Osteocyte (in vitro differentiated cells): ENCODE measurements around the gene SHISA9. TPM values are rescaled to one million over a fixed set of nuclear protein-coding genes. Genes with fewer than 3 reads are reported as not detected.

ENCODE experiments used
- DNase-seq: peaks from one replicate; pipeline ENCODE4 v3.0.0; 2021; ENCODE audit warnings: mixed read lengths; ENCODE audit not compliant: unreplicated experiment; ENCODE audit errors: extremely low spot score
- H3K27ac Mint-ChIP-seq: one replicate; pipeline ENCODE4 v1.8.0; 2021; ENCODE audit warnings: mild to moderate bottlenecking, mixed read lengths; ENCODE audit not compliant: unreplicated experiment
- H3K27me3 Mint-ChIP-seq: one replicate; pipeline ENCODE4 v1.8.0; 2021; ENCODE audit warnings: mixed read lengths; ENCODE audit not compliant: unreplicated experiment
- H3K36me3 Mint-ChIP-seq: one replicate; pipeline ENCODE4 v1.8.0; 2021; ENCODE audit warnings: mixed read lengths; ENCODE audit not compliant: unreplicated experiment
- H3K4me1 Mint-ChIP-seq: one replicate; pipeline ENCODE4 v1.8.0; 2021; ENCODE audit warnings: mixed read lengths; ENCODE audit not compliant: unreplicated experiment
- H3K4me3 Mint-ChIP-seq: one replicate; pipeline ENCODE4 v1.8.0; 2021; ENCODE audit warnings: mild to moderate bottlenecking, moderate library complexity, mixed read lengths; ENCODE audit not compliant: unreplicated experiment
- H3K9me3 Mint-ChIP-seq: one replicate; pipeline ENCODE4 v1.8.0; 2021; ENCODE audit warnings: mixed read lengths; ENCODE audit not compliant: unreplicated experiment
- CTCF ChIP-seq: fragments of 200-600 bp; sonication (generic); IDR thresholded peaks from 2 replicates; pipeline ENCODE4 v1.5.0; 2021; ENCODE audit warnings: antibody characterized with exemption, mild to moderate bottlenecking, moderate library complexity
- total RNA-seq: library from RNA; stranded (reverse); gene quantifications from 2 replicates; pipeline ENCODE4 v1.2.1, GENCODE V29; 2021

Gene SHISA9
- total RNA-seq, 1 donor from 2014 or later, result not detected

- Mint-ChIP-seq H3K27me3 (no peaks in the 10 kb centered on the region), H3K27ac (no peak overlapping the region), H3K9me3 (peaks cover 54% of the 10 kb centered on the region), H3K36me3 (no peaks in the 10 kb centered on the region), H3K4me1 (no peaks in the 10 kb centered on the region), H3K4me3 (no peak overlapping the region)
- no peak for TF ChIP-seq CTCF
- DNase-seq, result no peak
Measured at GRCh38 chr16:13063457-13063856, 162.1 kb downstream of the SHISA9 start.

GRCh38 chr16:13064821-13065220 is 163.4 kb downstream of the SHISA9 start:
- no peak for TF ChIP-seq CTCF
- Mint-ChIP-seq H3K9me3 (peaks cover 60% of the 10 kb centered on the region), H3K4me1 (no peaks in the 10 kb centered on the region), H3K27me3 (no peaks in the 10 kb centered on the region), H3K36me3 (no peaks in the 10 kb centered on the region), H3K27ac (no peak overlapping the region), H3K4me3 (no peak overlapping the region)
- DNase-seq, result no peak

GRCh38 chr16:13067648-13068047 is 166.2 kb downstream of the SHISA9 start:
- Mint-ChIP-seq H3K4me1 (no peaks in the 10 kb centered on the region), H3K36me3 (no peaks in the 10 kb centered on the region), H3K4me3 (no peak overlapping the region), H3K27ac (no peak overlapping the region), H3K9me3 (peaks cover 60% of the 10 kb centered on the region), H3K27me3 (no peaks in the 10 kb centered on the region)
- no peak for TF ChIP-seq CTCF
- no peak for DNase-seq

- TF ChIP-seq CTCF, result no peak
- H3K9me3 Mint-ChIP-seq, result peaks cover 60% of the 10 kb centered on the region
- H3K36me3 Mint-ChIP-seq, result no peaks in the 10 kb centered on the region
- no peaks in the 10 kb centered on the region for H3K4me1 Mint-ChIP-seq
- H3K27ac Mint-ChIP-seq, result no peak overlapping the region
- DNase-seq, result no peak
- no peaks in the 10 kb centered on the region for H3K27me3 Mint-ChIP-seq
- H3K4me3 Mint-ChIP-seq, result no peak overlapping the region
Measured at GRCh38 chr16:13068912-13069583, 167.7 kb downstream of the SHISA9 start.

GRCh38 chr16:13070268-13070667 is 168.9 kb downstream of the SHISA9 start:
- Mint-ChIP-seq H3K9me3 (peaks cover 50% of the 10 kb centered on the region), H3K4me3 (no peak overlapping the region), H3K27me3 (no peaks in the 10 kb centered on the region), H3K4me1 (no peaks in the 10 kb centered on the region), H3K27ac (no peak overlapping the region), H3K36me3 (no peaks in the 10 kb centered on the region)
- TF ChIP-seq CTCF, result no peak
- no peak for DNase-seq
